ENCODE data around the gene SPDYE6. TPM values are rescaled to one million over a fixed set of nuclear protein-coding genes. Genes with fewer than 3 reads are reported as not detected.
"Not testable (repeated sequence)": the region's sequence is repeated elsewhere in the genome, so short reads cannot be mapped to it uniquely, and the experiment has no call there.

Gene SPDYE6
- total RNA-seq, 1 donor from 2014 or later: not detected

GRCh38 chr7:102363549-102364393 is 7.5 kb upstream of the SPDYE6 start:
- DNase-seq (ENCODE audit: low read depth, low spot score): peak; percentile 94

- DNase-seq (ENCODE audit: low read depth, low spot score): not testable (repeated sequence)
These were observed 9.3 kb downstream of the SPDYE6 start for GRCh38 chr7:102346983-102347382.

DNA sequence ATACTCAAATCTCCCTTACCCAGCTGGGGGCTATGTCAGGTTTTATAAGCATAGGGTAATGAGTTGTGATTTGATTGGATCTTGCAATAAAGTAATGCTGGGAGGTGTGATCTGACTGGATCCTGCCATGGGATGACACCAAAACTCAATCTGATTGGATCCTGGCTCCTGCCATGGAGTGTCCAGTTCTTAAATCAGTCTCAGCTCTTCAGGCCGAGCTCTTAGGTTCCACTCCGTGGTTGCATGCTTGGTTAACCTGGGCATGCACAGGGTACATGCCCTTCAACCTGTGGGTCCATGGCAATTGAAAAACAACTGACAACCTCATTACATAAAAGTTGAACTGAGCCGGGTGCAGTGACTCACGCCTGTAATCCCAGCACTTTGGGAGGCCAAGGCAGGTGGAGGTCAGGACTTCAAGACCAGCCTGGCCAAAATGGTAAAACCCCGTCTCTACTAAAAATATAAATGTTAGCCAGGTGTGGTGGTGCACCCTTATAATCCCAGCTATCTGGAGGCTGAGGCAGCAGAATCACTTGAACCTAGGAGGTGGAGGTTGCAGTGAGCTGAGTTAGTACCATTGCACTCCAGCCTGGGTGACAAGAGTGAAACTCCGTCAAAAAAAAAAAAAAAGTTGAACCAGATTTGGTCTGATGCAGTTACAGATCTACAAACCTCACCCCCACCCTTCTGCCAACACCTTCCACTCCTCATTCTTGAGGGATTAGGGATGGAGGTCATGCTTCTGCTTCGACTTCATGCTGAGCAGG is 15.5 kb downstream of the SPDYE6 start:
- DNase-seq (ENCODE audit: low read depth, low spot score): not testable (repeated sequence)

- not testable (repeated sequence) for DNase-seq (ENCODE audit: low read depth, low spot score)
These were observed 18.8 kb downstream of the SPDYE6 start for GRCh38 chr7:102337420-102337819.

DNA sequence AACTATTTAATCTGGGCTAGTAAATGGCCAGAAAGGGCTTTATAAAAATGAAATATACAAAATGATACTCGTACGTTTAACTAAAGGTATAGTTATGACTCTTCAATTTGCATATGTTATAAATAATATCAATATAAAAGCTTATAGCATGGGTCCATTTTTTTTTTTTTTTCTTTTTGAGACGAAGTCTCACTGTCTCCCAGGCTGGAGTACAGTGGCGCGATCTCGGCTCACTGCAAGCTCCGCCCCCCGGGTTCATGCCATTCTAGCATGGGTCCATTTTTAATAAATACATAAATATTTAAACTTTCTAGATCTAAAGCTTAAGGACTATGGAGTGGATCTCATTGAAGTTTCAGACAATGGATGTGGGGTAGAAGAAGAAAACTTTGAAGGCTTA is 19.2 kb downstream of the SPDYE6 start:
- not testable (repeated sequence) for DNase-seq (ENCODE audit: low read depth, low spot score)

- not testable (repeated sequence) for DNase-seq (ENCODE audit: low read depth, low spot score)
These were observed 20.7 kb downstream of the SPDYE6 start for GRCh38 chr7:102335574-102335973.

DNA sequence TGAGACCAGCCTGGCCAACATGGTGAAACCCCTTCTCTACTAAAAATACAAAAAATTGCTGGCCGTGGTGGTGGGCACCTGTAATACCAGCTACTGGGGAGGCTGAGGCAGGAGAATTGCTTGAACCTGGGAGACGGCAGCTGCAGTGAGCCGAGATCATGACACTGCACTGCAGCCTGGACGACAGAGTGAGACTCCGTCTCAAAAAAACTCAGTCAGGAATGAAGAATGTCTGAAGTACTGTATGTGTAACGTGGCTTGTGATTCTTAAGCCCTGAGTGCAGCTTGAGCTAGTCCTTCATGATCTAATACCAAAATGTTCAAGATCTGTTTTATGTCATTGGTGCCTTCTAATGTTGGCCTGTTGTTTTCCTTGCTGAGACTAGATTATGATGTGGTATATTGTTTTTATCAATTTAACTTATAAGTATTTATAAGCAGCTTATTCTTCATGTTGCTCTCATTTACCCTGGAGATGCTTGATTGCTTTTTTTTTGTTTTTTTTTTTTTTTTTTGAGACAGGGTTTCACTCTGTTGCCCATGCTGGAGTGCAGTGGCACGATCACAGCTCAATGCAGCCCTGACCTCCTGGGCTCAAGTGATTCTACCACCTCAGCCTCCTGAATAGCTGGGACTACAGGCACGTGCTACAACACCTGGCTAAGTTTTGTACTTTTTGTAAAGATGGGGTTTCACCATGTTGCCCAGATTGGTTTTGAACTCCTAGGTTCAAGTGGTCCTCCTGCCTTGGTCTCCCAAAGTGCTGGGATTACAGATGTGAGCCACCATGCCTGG is 25.4 kb downstream of the SPDYE6 start:
- not testable (repeated sequence) for DNase-seq (ENCODE audit: low read depth, low spot score)

- not testable (repeated sequence) for DNase-seq (ENCODE audit: low read depth, low spot score)
These were observed 26.9 kb downstream of the SPDYE6 start for GRCh38 chr7:102329366-102329765.

- DNase-seq (ENCODE audit: low read depth, low spot score): not testable (repeated sequence)
These were observed 27.4 kb downstream of the SPDYE6 start for GRCh38 chr7:102328863-102329262.

- not testable (repeated sequence) for DNase-seq (ENCODE audit: low read depth, low spot score)
These were observed 29.1 kb downstream of the SPDYE6 start for GRCh38 chr7:102327183-102327582.

DNA sequence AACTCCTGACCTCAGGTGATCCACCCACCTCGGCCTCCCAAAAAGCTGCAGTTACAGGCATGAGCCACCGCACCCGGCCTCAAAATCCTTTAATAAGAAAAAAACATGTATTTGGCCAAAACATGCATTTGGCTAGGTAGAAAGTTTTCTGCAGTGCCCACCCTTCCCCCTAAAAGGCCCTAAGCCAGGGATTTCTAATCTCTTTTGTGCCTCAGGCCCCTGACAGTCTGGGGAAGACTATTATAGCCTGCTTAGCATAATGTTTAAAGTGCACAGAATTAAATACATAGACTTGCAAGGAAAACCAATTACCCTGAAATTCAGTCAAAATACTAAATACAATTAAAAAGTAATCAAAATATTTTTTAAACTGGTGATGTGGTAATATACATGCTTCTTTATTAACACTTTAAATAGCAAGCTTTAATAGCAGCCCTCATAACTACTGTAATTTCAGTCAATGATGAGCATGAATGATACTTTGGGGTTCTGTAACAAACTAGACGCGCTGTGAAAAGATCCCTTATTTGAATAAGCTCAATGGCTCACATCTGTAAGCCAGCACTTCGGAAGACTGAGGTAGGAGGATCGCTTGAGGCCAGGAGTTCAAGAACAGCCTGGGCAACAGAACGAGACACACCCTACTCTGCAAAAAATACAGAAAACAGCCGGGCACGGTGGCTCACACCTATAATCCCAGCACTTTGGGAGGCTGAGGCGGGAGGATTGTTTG is 29.9 kb downstream of the SPDYE6 start:
- no peak for DNase-seq (ENCODE audit: low read depth, low spot score)

DNA sequence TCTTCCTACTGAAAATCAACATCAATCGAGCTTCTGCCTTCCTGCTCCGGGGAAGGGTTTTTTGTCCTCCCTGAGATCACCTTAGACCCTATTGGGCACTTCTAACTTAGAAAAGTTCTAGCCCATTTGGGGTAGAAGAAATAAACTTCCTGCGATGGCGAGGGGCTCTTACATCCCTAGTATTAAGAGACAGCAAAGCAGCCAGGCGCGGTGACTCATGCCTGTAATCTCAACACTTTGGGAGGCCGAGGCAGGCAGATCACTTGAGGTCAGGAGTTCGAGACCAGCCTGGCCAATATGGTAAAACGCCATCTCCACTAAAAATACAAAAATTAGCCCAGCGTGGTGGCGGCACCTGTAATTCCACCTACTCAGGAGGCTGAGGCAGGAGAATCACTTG is 31.1 kb downstream of the SPDYE6 start:
- DNase-seq (ENCODE audit: low read depth, low spot score): not testable (repeated sequence)

DNA sequence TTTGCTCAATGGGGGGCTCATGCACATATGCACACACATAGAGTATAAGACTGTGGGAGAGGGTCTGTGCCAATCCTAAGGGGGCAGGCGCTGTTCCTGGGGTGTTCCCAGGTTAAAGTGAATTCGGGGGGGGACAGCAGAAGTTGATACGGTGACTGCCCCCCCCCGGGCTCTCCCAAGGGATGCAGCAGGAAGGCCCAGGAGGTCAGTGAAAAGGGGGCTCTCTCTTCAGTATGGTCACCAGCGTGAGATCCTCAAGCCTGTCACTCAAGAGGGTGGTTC is 32.4 kb downstream of the SPDYE6 start:
- DNase-seq (ENCODE audit: low read depth, low spot score): no peak

DNA sequence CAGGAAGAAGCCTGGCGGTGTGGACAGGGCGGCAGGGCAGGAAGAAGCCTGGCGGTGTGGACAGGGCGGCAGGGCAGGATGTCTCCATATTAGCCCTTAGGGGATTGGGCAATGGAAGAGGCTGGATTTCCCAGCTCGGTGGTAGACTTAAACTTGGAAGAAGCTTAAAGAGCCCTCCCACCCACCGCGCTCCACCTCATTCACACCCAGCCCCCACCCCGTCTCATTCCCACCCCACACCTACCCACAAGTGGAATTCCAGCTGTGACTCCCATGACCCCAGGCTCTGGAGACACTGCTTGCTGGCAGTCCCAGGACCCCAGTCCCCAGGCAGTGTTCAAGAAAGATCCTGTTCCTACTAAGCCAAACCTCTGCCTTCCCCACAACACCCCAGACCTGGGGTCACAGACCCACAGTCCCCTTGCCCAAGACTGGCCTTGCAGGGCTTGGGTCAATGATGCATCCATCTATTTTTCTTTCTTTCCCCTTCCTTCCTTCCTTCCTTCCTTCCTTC is 34.0 kb downstream of the SPDYE6 start:
- no peak for DNase-seq (ENCODE audit: low read depth, low spot score)

DNA sequence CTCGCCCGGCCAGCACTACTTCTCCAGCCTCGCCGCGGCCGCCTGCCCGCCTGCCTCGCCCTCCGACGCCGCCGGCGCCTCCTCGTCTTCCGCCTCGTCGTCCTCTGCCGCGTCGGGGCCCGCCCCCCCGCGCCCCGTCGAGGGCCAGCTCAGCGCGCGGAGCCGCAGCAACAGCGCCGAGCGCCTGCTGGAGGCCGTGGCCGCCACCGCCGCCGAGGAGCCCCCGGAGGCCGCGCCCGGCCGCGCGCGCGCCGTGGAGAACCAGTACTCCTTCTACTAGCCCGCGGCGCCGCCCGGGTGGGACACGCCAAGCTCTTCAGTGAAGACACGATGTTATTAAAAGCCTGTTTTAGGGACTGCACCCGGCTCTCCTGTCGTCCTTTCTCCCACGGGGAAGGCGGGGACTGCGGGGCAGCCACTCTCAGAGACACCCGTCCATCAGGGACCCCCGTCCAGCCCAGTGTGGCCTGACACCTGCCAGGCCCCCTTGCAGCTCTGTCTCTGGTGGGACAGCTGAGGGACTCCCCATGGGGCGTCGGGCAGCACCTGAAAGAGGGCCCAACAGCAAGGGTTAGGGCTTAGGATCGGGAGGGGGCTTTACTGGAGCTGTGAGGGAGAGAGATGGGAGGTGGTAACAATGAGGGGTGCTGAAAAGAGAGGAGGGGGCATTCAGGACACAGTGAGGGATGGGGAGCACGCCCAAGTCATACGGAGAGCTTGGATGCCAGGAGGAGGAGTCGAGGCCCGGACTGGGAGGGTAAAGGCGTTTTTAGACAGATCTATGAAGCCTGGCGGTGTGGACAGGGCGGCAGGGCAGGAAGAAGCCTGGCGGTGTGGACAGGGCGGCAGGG is 34.7 kb downstream of the SPDYE6 start:
- DNase-seq (ENCODE audit: low read depth, low spot score): no peak

GRCh38 chr7:102320601-102321350 is 35.5 kb downstream of the SPDYE6 start:
- DNase-seq (ENCODE audit: low read depth, low spot score): no peak

DNA sequence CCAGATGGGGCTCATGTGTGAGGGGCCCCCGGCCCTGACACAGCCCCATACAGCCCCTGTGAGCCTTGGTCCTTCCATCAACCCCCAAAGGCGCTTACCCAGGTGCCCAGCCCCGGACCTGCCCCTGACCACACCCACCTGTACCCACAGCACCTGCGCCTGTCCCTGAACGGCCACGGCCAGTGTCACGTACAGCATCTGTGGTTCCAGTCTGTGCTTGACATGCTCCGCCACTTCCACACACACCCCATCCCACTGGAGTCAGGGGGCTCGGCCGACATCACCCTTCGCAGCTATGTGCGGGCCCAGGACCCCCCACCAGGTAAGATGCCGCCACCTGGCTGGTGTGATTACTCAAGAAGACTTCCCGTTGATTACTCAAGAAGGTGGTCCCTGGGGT is 36.1 kb downstream of the SPDYE6 start:
- no peak for DNase-seq (ENCODE audit: low read depth, low spot score)

GRCh38 chr7:102319671-102320070 is 36.6 kb downstream of the SPDYE6 start:
- no peak for DNase-seq (ENCODE audit: low read depth, low spot score)

GRCh38 chr7:102318482-102318971 is 37.7 kb downstream of the SPDYE6 start:
- DNase-seq (ENCODE audit: low read depth, low spot score): peak; percentile 17

Measured in pulmonary artery endothelial cell (primary cell).